Smooth muscle cell of the brain vasculature (primary cell): ENCODE results near the gene CREM.

Source experiments
- DNase-seq: peaks from one replicate; pipeline ENCODE4 v3.0.0-alpha.2; 2012; ENCODE audit warnings: low read depth, low spot score

Gene CREM

DNA sequence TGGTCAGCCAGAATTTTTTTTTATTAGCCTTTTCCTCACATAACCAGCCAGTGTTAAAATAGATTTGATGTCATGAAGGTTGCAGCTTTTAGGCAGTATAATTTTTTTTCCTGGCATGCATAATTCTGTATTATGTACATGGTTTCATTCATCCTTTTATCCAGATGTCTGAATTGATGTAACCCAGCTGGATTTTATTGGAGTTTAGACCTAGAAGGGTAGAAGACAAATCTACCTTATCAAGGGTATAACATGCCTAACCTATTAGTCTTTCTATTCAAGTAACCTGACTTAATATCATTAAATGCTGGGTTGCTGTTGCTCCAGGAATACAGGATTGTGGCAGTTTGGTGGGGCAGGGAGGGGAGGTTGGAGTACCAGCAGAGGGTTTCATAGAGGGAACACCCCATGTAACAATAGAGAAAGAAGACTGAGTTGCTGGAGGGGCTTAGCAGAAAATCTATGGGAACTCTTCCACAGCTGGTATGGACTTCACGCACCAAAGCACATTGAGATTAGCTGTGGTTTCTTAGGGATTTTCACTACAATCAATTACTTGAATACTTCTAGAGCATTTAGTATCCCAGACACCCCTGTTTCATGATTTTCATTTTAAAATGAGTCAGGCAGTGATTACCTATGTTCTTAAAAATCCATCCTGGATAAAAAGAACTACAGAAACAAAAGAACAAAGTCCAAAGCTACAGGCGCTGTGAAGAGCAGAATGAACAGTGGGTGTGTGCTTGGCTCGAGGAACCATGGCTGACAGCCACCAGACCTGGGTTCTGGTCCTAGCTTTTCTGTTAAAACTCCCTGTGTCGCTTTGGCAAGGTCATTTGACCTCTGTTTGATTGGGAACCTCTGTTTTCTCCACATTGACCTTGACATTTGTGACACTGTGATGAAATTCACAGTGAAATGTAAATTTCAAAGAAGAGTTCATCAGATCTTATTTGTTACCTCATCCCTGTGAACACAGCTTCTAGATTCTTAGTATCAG is 93.5 kb downstream of the CREM start:
- no peak for DNase-seq

DNA sequence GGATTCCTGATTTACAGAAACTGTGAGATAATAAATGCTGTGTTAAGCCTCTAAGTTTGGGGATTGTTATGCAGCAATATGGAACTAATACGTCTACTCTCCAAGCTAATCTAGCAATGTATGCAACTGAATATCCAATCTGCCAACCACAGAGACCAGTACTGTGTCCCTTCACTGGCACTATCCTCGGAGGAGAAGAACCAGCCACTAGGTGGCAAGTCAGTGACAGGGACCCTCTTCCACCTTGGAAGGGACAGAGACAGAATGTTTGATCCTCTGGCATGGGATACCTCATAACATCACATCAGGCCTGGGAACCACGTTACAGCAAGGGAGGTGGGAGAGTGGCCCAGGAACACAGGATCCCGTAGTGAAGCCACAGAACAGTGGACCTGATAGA is 96.4 kb downstream of the CREM start:
- DNase-seq = no peak

DNA sequence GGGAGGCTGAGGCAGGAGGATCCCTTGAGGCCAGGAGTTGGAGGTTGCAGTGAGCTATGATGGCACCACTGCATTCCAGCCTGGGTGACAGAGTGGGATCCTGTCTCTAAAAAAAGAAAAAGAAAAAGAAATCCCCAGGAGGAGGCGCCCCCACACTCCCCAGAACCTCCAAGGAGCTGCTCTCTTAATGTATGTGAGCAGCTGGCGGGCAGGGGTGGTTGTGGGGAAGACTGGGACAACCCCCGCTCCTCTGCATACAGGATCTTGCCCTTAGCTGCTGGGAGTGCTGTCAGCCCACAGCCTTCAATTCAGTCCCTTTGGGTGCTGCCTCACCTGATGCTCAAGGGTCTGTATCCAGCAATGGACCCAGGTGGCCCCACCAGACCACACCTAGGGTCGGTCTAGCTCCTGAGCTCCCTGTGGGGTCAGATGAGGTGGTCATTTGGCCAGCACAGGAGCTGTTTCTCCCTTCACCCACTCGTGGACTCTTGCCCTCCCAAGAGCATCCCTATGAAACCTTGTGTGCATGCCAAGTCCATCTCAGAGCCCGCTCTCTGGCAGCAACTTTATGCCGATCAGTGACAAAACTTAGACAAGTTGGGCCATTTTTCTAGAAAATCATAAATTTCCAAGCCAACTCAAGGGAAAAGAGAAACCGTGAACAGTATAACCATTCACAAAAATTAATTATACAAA is 97.5 kb downstream of the CREM start:
- no peak for DNase-seq

DNA sequence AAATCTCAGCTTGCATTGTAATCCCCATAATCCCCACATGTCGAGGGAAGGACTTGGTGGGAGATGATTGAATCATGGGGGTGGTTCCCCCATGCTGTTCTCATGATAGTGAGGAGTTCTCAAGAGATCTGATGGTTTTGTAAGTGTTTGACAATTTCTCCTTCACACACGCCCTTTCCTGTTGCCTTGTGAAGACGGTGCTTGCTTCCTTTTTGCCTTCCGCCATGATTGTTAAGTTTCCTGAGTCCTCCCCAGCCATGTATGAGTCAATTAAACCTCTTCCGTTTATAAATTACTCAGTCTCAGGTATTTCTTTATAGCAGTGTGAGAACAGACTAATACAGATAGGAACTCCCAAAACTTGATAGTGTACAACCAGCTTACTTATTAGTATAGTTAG is 98.6 kb downstream of the CREM start:
- DNase-seq = no peak

DNA sequence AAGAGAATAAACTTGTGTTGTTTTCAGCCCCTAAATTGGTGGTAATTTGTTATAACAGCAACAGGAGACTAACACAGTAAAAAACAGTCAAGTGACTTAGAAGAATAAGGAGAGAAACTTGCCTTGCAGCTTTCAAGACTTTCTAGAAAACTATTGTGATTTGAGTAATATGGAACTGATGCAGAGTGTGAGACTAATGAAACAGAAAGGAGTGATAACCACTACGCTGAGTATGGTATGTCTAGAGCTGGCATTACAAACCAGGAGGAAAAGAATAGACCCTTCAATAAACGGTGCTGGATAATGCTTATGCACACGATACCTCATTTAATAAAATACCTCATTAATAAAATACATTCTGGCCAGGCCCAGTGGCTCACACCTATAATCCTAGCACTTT is 99.9 kb downstream of the CREM start:
- no peak for DNase-seq

DNA sequence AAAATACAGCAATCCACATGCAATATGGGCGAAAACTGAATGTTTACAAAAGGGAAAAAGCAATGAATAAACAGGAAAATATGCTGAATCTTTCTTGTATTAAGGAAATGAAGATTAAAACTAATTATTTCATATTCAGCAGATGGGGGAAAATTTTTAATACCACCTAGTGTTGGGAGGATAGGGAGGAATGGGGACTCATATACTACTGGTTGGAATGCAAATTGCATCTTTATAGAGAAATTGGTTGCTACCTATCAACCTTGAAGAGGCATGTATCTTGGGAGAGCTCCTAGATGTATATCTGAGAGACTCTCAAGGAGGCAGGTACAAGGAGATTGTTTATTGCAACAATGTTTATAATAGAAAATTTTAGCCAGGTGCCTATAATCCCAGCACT is 101.4 kb downstream of the CREM start:
- no peak for DNase-seq

DNA sequence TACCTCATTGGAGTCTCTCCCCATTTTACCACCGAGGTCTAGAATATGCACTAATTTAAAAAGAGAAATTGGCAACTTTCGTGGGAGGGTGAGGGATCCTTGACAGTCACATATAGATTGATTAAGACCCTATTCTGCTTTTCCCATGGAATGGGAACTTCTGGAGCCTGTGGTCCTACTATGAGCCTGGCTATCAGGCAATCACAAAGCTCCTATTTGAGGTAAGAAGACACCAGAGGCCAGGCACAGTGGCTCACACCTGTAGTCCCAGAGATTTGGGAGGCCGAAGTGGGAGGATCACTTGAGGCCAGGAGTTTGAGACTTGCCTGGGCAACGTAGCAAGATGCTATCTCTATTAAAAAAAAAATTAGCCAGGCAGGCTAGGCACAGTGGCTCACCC is 105.0 kb downstream of the CREM start:
- no peak for DNase-seq

DNA sequence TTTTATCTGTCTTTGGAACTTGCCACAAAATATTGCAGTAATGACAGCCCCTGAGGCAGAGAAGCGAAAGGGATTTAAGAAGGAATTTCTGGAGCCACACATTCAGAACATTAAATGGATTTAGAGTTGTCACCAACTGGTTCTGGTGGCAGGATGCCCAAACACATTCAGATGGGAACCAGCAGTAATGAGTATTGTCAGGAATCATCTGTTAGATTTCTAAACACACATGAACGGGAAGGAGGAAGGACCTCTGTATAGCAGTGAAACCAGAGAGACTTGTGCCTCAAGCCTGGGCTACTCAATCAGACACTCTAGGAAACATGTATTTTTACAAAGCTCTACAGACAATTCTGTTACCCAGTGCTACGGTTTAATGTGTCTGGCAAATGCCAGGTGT is 105.9 kb downstream of the CREM start:
- DNase-seq = no peak

DNA sequence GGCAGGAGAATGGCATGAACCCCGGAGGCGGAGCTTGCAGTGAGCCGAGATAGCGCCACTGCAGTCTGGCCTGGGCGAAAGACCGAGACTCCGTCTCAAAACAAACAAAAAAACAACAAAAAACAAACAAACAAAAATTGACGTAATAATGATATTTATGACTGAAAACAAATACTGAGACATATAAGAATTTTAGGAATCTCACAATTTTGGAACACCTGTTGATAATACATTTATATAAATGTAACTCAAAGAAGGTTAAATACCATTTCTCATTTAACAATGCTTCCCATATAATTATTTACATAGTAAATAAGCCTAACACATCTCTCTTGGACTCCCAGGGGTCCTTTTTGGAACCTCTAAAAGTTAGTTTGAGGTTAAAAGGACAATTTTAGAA is 107.4 kb downstream of the CREM start:
- DNase-seq = no peak

DNA sequence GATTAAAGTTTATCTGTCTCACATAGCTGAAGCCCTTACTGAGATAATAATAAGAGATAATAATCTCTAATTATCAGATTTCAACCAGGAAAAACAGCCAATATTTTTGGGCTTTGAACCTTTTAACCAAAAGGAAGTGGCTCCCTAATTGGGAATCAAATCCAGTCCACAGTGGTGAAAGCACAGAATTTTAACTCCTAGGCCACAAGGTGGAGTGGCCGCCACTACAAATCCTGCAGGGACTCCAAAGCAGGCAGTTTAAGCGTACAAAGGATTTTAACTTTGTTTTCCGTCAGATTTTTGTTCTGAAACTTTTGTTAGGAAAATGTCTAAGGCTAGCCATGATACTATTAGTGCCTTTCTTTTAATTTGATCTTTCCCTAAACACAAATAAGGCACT is 110.1 kb downstream of the CREM start:
- DNase-seq = no peak

DNA sequence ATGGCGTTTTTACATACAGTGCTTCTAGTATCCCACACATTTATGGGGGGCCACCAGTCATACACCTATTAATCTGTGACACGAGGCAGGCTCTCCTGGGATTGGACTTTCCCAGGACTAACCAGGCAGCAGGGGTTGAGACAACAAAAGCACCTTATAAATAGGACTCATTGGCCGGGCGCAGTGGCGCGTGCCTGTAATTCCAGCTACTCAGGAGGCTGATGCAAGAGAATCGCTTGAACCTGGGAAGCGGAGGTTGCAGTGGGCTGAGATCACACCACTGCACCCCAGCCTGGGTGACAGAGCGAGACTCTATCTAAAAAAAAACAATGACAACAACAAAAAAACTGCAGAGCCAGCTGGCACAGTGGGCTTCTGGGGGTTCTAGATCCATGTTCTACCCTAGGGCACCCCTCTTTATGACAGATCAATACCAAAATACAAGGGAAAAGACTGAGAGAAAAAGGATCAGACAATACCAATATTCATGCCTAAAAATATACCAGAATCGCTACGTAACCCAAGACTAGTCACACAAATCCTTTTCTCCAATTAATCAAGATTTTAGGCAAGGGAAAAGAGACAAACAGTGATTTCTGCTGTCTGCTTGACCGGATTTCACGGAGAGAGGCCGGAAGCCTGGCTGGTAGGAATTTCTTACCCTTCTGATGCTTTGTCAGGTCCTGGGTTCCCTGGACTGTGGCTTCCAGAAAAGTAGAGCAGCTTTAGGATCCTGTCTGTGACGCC is 111.3 kb downstream of the CREM start:
- no peak for DNase-seq

DNA sequence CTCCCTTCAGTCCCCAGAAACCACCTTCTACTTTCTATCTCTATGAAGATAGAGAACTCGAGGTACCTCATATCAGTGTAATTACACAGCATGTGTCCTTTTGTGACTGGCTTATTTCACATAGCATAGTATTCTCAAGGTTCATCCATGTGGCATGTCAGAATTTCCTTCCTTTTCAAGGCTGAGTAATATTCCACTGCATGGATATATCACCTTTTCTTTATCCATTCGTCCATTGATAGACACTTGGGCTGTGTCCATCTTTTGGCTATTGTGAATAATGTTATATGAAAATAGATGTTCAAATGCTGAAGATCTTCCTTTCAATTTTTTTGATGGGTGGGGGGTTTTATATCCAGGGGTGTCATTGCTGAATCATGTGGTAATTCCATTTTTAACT is 117.9 kb downstream of the CREM start:
- DNase-seq = no peak

DNA sequence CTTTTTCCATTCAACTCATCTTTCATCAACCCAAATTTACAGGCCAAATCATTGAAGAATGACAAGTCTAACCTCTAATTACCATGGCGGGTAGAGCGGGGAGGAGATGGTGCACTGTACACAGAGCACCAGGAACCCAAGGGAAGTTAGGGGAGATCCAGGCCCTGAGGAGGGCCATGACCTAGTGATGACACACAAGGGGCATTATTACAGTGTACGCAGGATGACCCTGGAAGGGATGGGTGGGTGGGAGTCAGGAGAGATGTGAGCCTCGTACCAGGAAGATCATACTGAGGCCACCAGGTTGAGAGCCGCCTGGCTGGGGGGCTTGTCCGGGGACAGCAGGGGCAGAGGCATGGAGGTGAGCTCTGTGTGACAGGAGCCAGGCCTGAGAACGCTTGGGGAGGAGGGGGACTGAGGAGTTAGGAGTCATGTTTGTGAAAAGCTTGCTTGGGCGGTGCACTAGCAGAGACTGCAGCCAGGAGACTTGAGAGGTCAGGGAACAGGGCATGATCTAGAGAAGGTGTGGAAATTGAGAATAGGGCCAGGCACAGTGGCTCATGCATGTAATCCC is 120.2 kb downstream of the CREM start:
- no peak for DNase-seq

DNA sequence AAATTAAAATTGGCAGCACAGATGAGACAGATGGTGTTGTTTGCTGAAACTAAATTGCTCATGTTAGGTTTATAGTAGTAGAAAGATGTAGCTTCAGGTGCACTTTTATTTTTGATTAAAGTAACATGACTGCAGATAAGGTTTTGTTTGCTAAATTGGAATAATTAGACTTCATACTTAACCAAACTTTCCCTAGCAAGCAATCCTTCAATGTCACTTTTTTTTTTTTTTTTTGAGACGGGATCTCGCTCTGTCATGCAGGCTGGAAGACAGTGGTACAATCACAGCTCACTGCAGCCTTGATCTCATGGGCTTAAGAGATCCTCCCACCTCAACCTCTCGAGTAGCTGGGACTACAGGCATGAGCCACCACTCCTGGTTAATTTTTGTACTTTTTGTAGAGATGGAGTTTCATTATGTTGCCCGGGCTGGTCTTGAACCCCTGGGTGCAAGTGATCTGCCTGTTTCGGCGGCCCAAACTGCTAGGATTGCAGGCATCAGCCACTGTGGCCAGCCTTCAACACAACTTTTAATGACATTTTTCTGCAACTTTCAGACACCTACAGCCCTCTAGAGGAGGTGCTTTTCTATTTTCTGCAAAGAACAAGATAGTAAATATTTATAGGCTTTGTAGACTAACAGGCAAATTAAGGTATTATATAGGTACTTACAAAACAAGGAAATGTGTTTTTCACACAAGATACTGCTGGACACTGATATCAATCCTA is 124.9 kb downstream of the CREM start:
- no peak for DNase-seq

DNA sequence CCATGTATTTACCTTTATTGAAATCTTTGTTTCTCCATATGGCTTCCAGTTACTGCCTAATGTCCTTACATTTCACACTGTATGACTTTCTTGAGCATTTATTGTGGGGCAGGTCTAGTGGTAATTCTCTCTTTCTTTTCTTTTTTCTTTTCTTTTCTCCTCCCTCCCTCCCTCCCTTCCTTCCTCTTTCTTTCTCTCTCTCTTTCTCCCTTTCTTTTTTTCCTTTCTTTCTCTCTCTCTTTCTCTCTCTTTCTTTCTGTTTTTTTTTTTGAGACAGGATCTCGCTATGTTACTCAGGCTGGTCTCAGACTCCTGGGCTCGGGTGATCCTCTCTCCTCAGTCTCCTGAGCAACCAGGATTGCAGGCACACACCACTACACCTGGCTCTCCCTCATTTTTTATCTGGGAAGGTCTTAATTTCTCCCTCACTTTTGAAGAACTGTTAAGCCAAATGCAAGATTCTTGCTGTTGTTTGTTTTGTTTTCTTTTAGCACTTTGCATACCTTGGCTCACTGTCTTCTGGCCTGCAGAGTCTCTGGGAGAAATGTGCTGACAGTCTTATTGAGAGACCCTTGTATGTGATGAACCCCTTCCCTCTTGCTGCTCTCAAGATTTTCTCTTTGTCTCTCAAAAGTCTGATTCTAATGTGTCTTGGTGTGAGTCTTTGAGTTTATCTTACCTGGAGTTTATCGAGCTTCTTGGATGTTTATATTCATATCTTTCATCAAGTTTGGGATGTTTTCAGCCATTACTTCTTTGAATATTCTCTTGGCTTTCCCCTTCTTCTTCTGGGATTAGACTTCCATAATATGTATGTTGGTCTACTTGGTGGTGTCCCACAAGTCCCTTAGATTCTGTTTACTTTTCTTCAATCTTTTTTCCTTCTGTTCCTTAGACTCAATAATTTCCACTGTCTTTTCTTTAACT is 130.7 kb downstream of the CREM start:
- DNase-seq = no peak

DNA sequence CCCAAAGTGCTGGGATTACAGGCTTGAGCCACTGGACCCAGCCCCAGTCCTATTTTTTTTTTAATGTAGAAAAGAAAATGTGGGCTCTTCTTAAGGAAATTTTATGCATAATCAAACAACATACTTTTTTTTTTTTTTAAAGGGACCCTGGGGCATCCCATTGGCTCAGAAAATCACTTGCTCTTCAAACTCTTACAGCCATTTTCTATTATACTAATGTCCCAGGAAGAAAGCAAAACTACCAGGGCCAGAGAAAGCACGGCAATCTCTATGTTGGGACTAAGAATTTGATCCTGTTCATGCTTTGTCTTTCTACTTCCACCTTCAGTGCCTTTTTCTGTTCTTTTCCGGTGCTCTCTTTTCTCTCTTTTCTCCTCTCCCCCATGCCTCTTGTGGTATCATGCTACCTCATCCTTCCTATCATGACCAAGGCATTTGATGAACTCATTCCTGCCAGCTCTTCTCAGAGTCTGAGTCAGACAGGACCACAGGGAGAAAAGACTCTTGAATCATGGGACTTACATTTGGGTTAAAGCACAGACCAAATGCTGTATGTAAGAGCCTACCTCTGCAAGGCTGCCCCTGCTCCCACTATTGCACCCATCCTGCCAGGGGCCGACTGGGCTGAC is 133.2 kb downstream of the CREM start:
- DNase-seq = peak; percentile 36

DNA sequence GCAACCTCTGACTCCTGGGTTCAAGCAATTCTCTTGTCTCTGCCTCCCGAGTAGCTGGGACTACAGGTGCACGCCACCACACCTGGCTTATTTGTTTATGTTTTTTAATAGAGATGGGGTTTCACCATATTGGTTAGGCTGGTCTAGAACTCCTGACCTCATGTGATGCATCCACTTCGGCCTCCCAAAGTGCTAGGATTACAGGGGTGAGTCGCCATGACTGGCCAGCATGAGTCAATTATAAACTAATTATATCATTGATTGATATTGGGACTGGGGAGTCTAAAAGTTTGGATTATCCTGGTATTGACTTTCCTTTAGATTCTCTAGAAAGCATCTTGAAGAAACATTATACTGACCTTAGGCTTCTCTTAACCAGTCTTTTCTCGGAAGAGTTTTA is 135.8 kb downstream of the CREM start:
- DNase-seq = no peak
